ENCODE results near the gene PDE10A. TPM values are rescaled to one million over a fixed set of nuclear protein-coding genes. Genes with fewer than 3 reads are reported as not detected.

Gene PDE10A
- not detected for total RNA-seq

DNA sequence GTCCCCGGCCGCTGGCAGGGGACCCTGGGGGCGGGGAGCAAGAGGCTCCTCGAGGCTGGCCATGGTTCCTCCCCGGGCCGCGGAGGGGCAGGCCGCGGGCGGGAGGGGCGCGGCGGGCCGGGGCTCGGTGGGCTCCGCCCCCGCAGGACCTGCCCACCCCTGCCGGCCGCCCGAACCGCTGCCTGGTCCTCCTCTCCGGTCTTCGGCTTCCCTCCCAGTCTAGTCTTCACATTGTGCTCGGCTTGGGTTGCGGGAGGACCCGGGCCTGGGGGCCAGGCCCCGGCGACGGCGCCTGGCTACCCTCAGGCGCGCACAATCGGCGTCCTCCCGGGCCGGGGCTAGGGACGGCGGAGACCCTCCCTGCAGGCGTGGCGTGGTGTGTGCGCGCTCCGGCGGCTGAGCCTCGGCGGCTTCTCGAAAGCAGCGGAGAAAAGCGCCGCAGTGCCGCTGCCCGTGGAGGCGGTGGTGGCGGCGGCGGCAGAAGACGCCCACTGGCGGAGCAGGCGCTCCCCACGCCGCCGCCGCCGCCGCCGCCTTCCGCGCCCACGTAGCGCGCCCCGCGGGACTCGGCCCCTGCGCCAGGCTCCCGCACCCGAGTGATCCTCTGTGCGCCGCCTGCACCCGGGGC lies at the start of gene PDE10A:
PDE10A (minus strand) TSS at position 493 of the 628 bp plus-strand sequence; CDS start at position 63, 430 bp downstream.
- H3K27ac Mint-ChIP-seq = no peak within 1 kb of the TSS
- no peaks in the 10 kb centered on the region for H3K4me1 Mint-ChIP-seq
- no peaks in the 10 kb centered on the region for H3K36me3 Mint-ChIP-seq (ENCODE audit: low read depth)
- H3K4me3 Mint-ChIP-seq = peak within 1 kb of the TSS; percentile 34
- ATAC-seq (replicated peaks) = no peak
- no peaks in the 10 kb centered on the region for H3K9me3 Mint-ChIP-seq
- H3K27me3 Mint-ChIP-seq = peaks cover 43% of the 10 kb centered on the region

DNA sequence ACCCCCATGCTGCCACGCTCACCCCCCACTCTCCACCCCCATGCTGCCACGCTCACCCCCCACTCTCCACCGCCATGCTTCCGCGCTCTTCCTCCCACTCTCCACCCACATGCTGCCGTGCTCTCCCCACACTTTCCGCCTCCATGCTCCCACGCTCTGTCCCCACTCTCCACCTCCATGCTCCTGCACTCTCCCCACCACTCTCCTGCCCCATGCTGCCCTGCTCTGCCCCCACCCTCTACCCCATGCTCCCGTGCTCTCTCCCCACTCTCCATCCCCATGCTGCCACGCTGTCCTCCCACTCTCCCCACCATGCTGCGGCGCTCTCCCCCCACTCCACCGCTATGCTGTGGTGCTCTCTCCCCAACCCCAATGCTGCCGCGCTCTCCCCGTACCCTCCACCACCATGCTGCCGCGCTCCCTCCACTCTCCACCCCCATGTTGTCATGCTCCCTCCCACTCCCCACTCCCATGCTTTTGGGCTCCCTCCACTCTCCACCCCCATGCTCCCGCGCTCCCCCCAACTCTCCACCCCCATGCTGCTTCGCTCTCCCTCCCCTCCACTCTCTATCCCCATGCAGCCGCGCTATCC lies 46.0 kb upstream of the PDE10A start:
- H3K36me3 Mint-ChIP-seq (ENCODE audit: low read depth) = no peaks in the 10 kb centered on the region
- no peaks in the 10 kb centered on the region for H3K27me3 Mint-ChIP-seq
- H3K9me3 Mint-ChIP-seq = peaks cover 6% of the 10 kb centered on the region
- H3K27ac Mint-ChIP-seq = no peak overlapping the region
- H3K4me1 Mint-ChIP-seq = no peaks in the 10 kb centered on the region
- ATAC-seq (replicated peaks) = no peak
- no peak overlapping the region for H3K4me3 Mint-ChIP-seq

GRCh38 chr6:165707067-165707853 lies 44.2 kb upstream of the PDE10A start:
- Mint-ChIP-seq H3K36me3 (ENCODE audit: low read depth) (no peaks in the 10 kb centered on the region), H3K27ac (no peak overlapping the region), H3K4me3 (no peak overlapping the region), H3K4me1 (no peaks in the 10 kb centered on the region), H3K27me3 (no peaks in the 10 kb centered on the region), H3K9me3 (peaks cover 6% of the 10 kb centered on the region)
- ATAC-seq (replicated peaks) = no peak

- Mint-ChIP-seq H3K9me3 (peaks cover 12% of the 10 kb centered on the region), H3K4me3 (no peak overlapping the region), H3K27me3 (no peaks in the 10 kb centered on the region), H3K36me3 (ENCODE audit: low read depth) (no peaks in the 10 kb centered on the region), H3K4me1 (no peaks in the 10 kb centered on the region), H3K27ac (no peak overlapping the region)
- ATAC-seq (replicated peaks) = no peak
Measured at GRCh38 chr6:165705941-165706340, 42.9 kb upstream of the PDE10A start.

DNA sequence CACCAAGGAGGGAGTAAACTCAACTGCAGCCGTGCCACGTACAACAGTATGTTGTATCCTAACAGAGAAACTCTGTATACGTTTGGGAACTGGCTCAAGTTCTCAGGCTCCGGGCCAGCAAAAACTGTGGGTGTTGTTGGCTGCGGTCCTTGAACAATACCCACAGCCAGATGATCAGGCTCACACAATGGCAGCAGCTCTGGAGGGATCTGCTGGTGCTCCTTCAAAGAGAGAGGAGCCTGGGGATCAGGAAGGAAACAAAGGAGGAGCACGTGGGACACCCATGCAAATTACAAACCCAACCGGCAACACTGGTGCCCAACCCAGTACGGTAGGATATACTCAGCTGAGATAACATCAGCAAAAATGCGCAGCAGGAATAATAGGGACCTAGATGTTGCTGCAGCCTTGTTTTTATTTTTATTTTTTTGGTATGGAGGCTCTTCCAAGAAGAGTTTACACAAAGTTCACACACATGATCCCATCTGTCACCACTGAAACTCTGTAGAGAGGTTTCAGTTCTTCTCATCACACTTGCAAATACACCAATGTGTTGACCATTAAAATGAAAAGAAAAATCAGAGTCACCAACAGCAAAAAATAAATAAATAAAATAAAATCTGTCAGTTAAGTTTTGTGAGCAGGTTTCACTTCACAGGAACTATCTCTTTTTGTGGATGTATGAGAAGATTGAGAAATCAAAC lies 41.2 kb upstream of the PDE10A start:
- no peaks in the 10 kb centered on the region for H3K36me3 Mint-ChIP-seq (ENCODE audit: low read depth)

GRCh38 chr6:165702669-165703068 lies 39.6 kb upstream of the PDE10A start:
- no peak overlapping the region for H3K27ac Mint-ChIP-seq
- H3K4me3 Mint-ChIP-seq = no peak overlapping the region
- no peaks in the 10 kb centered on the region for H3K4me1 Mint-ChIP-seq
- no peaks in the 10 kb centered on the region for H3K36me3 Mint-ChIP-seq (ENCODE audit: low read depth)
- H3K9me3 Mint-ChIP-seq = peaks cover 7% of the 10 kb centered on the region
- ATAC-seq (replicated peaks) = no peak
- no peaks in the 10 kb centered on the region for H3K27me3 Mint-ChIP-seq

More for the DNA sequence above, 41.2 kb upstream of the PDE10A start:
- H3K4me3 Mint-ChIP-seq = no peak overlapping the region
- no peaks in the 10 kb centered on the region for H3K27me3 Mint-ChIP-seq
- ATAC-seq (replicated peaks) = no peak
- no peak overlapping the region for H3K27ac Mint-ChIP-seq
- no peaks in the 10 kb centered on the region for H3K4me1 Mint-ChIP-seq
- peaks cover 7% of the 10 kb centered on the region for H3K9me3 Mint-ChIP-seq

GRCh38 chr6:165701564-165702354 lies 38.7 kb upstream of the PDE10A start:
- Mint-ChIP-seq H3K36me3 (ENCODE audit: low read depth) (no peaks in the 10 kb centered on the region), H3K9me3 (peaks cover 10% of the 10 kb centered on the region), H3K27me3 (no peaks in the 10 kb centered on the region), H3K27ac (no peak overlapping the region), H3K4me3 (no peak overlapping the region), H3K4me1 (no peaks in the 10 kb centered on the region)
- ATAC-seq (replicated peaks) = no peak

- H3K27ac Mint-ChIP-seq = no peak overlapping the region
- H3K4me3 Mint-ChIP-seq = no peak overlapping the region
- no peaks in the 10 kb centered on the region for H3K36me3 Mint-ChIP-seq (ENCODE audit: low read depth)
- no peak for ATAC-seq (replicated peaks)
- H3K9me3 Mint-ChIP-seq = peaks cover 15% of the 10 kb centered on the region
- no peaks in the 10 kb centered on the region for H3K4me1 Mint-ChIP-seq
- no peaks in the 10 kb centered on the region for H3K27me3 Mint-ChIP-seq
Measured at GRCh38 chr6:165701005-165701404, 38.0 kb upstream of the PDE10A start.

DNA sequence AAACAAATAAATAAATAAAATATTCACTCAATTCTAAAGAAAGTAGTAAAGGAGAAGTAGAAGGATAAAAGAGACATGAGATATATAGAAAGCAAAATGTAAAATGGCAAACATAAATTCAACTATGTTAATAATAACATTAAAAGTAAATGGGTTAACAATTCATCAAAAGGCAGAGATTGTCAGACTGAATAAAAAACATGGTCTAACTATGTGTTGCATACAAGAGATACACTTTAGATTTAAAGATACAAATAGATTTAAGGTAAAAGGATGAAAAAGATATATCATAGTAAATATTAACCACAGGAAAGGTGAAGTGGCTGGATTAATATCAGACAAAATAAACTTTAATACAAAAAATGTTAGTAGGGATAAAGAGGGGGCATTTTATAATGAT lies 35.8 kb upstream of the PDE10A start:
- Mint-ChIP-seq H3K9me3 (peaks cover 15% of the 10 kb centered on the region), H3K27me3 (no peaks in the 10 kb centered on the region), H3K4me3 (no peak overlapping the region), H3K27ac (no peak overlapping the region), H3K36me3 (ENCODE audit: low read depth) (no peaks in the 10 kb centered on the region), H3K4me1 (no peaks in the 10 kb centered on the region)
- no peak for ATAC-seq (replicated peaks)

- H3K36me3 Mint-ChIP-seq (ENCODE audit: low read depth) = no peaks in the 10 kb centered on the region
- no peak overlapping the region for H3K27ac Mint-ChIP-seq
- no peak for ATAC-seq (replicated peaks)
- H3K4me1 Mint-ChIP-seq = no peaks in the 10 kb centered on the region
- H3K4me3 Mint-ChIP-seq = no peak overlapping the region
- peaks cover 15% of the 10 kb centered on the region for H3K9me3 Mint-ChIP-seq
- no peaks in the 10 kb centered on the region for H3K27me3 Mint-ChIP-seq
Measured at GRCh38 chr6:165697171-165697570, 34.1 kb upstream of the PDE10A start.

DNA sequence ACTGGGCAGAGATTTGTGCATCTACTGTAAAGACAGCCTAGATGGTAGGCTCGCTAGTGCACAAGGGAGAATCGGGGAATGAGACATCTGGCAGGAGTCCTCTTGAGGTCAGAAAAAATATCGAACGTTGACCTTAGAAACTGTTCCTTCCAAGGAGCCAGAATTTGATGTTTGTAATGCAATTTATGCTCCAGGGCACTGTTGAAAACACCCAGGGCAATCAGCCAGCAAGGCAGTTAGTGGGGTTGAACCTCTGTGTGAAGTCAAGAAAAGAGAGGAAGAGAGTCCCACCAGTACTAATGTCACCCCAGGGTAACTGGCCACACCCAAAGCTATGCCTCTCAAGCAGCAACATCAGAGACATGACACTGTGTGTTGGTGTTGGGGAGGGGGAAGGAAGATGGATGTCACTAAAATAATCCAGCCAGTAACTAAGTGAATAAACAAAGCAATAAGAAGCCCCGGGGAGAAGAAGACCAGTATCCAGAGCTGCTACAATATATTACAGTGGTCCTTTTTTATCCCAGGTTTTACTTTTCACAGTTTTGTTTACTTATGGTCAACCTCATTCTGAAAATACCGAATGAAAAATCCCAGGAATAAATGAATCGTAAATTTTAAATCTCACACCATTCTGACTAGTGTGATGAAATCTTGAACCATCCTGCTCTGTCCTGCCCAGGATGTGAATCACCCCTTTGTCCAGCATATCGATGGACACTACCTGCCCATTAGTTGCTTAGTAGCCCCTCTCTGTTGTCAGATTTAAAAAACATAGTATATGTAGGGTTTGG lies 32.9 kb upstream of the PDE10A start:
- no peak for ATAC-seq (replicated peaks)
- H3K9me3 Mint-ChIP-seq = peaks cover 8% of the 10 kb centered on the region
- H3K27ac Mint-ChIP-seq = no peak overlapping the region
- H3K4me1 Mint-ChIP-seq = no peaks in the 10 kb centered on the region
- no peak overlapping the region for H3K4me3 Mint-ChIP-seq
- H3K36me3 Mint-ChIP-seq (ENCODE audit: low read depth) = no peaks in the 10 kb centered on the region
- no peaks in the 10 kb centered on the region for H3K27me3 Mint-ChIP-seq

- Mint-ChIP-seq H3K4me1 (no peaks in the 10 kb centered on the region), H3K4me3 (no peak overlapping the region), H3K9me3 (peaks cover 8% of the 10 kb centered on the region), H3K27ac (no peak overlapping the region), H3K27me3 (no peaks in the 10 kb centered on the region), H3K36me3 (ENCODE audit: low read depth) (no peaks in the 10 kb centered on the region)
- ATAC-seq (replicated peaks) = no peak
Measured at GRCh38 chr6:165694296-165694695, 31.3 kb upstream of the PDE10A start.

DNA sequence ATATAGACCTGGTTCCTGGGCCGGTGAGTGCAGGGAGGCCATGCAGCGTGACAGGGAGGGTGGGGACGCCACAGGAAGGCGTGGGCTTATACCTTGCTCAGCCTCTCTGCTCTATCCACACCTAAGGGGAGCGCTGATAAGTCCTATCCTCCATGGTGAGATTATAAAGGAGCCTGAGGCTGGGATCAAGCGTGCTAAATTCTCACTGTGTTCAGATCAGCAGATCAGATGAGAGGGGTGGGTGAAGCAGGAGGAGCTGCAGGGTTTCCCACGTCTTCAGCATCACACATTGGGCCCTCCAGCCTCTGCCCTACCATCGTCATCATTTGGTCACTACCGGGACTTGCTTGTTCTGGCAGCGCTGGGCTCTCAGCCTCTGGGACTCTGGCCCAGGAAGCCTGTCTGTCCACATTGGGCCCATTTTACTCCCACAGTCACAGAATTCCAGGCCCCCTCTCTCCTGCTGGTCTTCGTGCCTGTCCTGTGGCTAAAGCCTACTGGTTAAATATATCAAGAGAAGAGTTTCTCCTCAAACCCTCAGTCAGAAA lies 29.1 kb upstream of the PDE10A start:
- no peak for ATAC-seq (replicated peaks)
- H3K4me3 Mint-ChIP-seq = no peak overlapping the region
- no peaks in the 10 kb centered on the region for H3K27me3 Mint-ChIP-seq
- H3K27ac Mint-ChIP-seq = no peak overlapping the region
- H3K36me3 Mint-ChIP-seq (ENCODE audit: low read depth) = no peaks in the 10 kb centered on the region
- peaks cover 8% of the 10 kb centered on the region for H3K9me3 Mint-ChIP-seq
- no peaks in the 10 kb centered on the region for H3K4me1 Mint-ChIP-seq
